Stimulated activated CD4-positive, alpha-beta T cell treated with anti-CD3 and anti-CD28 coated beads, Interleukin-1b, Interleukin-23, amount 100 ng/mL, for 24 hours (primary cell): ENCODE results near the gene FAM53B.

ENCODE experiments used
- DNase-seq, 4 experiments: peaks; one replicate each; pipeline ENCODE4 v3.0.0-alpha.2; 2020; ENCODE audit warnings: low read depth in 4 of 4, low spot score in 1 of 4

The FAM53B gene

GRCh38 chr10:124742413-124743190 lies 1.6 kb downstream of the FAM53B start:
- DNase-seq: no peak

- no peak for DNase-seq
These were observed 2.2 kb downstream of the FAM53B start for GRCh38 chr10:124741922-124742412.

- peak in 2 of 4 experiments; percentile 60 to 66 for DNase-seq
These were observed 2.8 kb downstream of the FAM53B start for GRCh38 chr10:124741281-124741921.

- no peak for DNase-seq
These were observed 3.6 kb downstream of the FAM53B start for GRCh38 chr10:124740369-124741280.

GRCh38 chr10:124739986-124740368 lies 4.2 kb downstream of the FAM53B start:
- DNase-seq: no peak

GRCh38 chr10:124739119-124739921 lies 4.9 kb downstream of the FAM53B start:
- no peak for DNase-seq

GRCh38 chr10:124738441-124738840 lies 5.7 kb downstream of the FAM53B start:
- DNase-seq: no peak

- no peak for DNase-seq
These were observed 6.5 kb downstream of the FAM53B start for GRCh38 chr10:124737708-124738107.

GRCh38 chr10:124737221-124737620 lies 7.0 kb downstream of the FAM53B start:
- DNase-seq: no peak

- no peak for DNase-seq
These were observed 7.6 kb downstream of the FAM53B start for GRCh38 chr10:124736491-124737136.

- DNase-seq: no peak
These were observed 8.5 kb downstream of the FAM53B start for GRCh38 chr10:124735491-124736286.

- DNase-seq: no peak
These were observed 9.6 kb downstream of the FAM53B start for GRCh38 chr10:124734311-124735166.

- no peak for DNase-seq
These were observed 10.5 kb downstream of the FAM53B start for GRCh38 chr10:124733571-124734245.

- peak in 2 of 4 experiments; percentile 53 to 60 for DNase-seq
These were observed 11.1 kb downstream of the FAM53B start for GRCh38 chr10:124732931-124733570.

GRCh38 chr10:124731551-124731950 lies 12.6 kb downstream of the FAM53B start:
- DNase-seq: no peak

- DNase-seq: no peak
These were observed 13.4 kb downstream of the FAM53B start for GRCh38 chr10:124730790-124731189.
